Neural cell (in vitro differentiated cells): ENCODE measurements around the gene ARFGEF3.

ENCODE experiments used
- EZH2 ChIP-seq: fragments of 200-600, 300-800 bp; shearing (Covaris generic), sonication (generic); IDR thresholded peaks from 2 replicates; pipeline ENCODE4 v1.6.1; 2014; ENCODE audit warnings: antibody characterized with exemption, low read length, borderline replicate concordance, mild to moderate bottlenecking; ENCODE audit not compliant: insufficient read depth, poor library complexity, severe bottlenecking
- MXI1 ChIP-seq: fragments of 450-650 bp; conservative IDR thresholded peaks from 2 replicates; pipeline ENCODE4 v1.6.1; 2014; ENCODE audit warnings: antibody characterized with exemption, mild to moderate bottlenecking; ENCODE audit not compliant: poor library complexity, severe bottlenecking
- RAD21 ChIP-seq: fragments of 450-650 bp; conservative IDR thresholded peaks from 2 replicates; pipeline ENCODE4 v1.6.1; 2014; ENCODE audit warnings: antibody characterized with exemption, mild to moderate bottlenecking, moderate library complexity
- SMC3 ChIP-seq: fragments of 450-650 bp; conservative IDR thresholded peaks from 2 replicates; pipeline ENCODE4 v1.6.1; 2014; ENCODE audit warnings: antibody characterized with exemption, mild to moderate bottlenecking, moderate library complexity; ENCODE audit not compliant: poor library complexity
- TAF1 ChIP-seq: IDR thresholded peaks from 2 replicates; pipeline ENCODE4 v1.6.1; 2012; ENCODE audit warnings: low read depth
- TF ChIP-seq, protein P1 (sequence below): fragments of 450-650 bp; IDR thresholded peaks from 2 replicates; pipeline ENCODE4 v1.5.1; 2014; ENCODE audit warnings: antibody characterized with exemption, mild to moderate bottlenecking, moderate library complexity; ENCODE audit not compliant: poor library complexity, severe bottlenecking

DNA sequence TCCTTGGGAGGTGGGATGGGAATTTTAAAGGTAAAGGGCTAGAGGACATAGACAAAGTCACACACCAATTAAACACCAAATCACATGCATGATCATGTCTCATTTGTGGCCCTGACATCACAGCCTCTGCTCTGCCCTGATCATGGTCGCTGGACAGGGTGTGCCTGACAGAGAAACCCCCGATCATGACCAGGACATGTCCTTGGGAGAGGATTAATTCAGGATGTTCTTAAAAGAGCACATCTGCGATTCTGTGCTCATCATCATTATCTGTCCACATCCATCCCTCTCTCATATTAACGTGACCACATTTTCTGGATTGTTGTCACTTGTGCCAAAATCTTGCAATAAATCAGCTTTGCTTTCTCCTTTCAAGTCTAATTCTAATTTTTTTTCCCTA lies 64.2 kb downstream of the ARFGEF3 start:
- TF ChIP-seq EZH2 (no peak), MXI1 (no peak), RAD21 (no peak), TAF1 (no peak), SMC3 (no peak)
- TF ChIP-seq, protein P1, sequence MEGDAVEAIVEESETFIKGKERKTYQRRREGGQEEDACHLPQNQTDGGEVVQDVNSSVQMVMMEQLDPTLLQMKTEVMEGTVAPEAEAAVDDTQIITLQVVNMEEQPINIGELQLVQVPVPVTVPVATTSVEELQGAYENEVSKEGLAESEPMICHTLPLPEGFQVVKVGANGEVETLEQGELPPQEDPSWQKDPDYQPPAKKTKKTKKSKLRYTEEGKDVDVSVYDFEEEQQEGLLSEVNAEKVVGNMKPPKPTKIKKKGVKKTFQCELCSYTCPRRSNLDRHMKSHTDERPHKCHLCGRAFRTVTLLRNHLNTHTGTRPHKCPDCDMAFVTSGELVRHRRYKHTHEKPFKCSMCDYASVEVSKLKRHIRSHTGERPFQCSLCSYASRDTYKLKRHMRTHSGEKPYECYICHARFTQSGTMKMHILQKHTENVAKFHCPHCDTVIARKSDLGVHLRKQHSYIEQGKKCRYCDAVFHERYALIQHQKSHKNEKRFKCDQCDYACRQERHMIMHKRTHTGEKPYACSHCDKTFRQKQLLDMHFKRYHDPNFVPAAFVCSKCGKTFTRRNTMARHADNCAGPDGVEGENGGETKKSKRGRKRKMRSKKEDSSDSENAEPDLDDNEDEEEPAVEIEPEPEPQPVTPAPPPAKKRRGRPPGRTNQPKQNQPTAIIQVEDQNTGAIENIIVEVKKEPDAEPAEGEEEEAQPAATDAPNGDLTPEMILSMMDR: no peak
